Body of pancreas (tissue), 4 donors: Measurements from ENCODE around the gene MMP24.

Experiments
- POLR2A ChIP-seq, 3 donors: fragments of 450-650 bp; IDR thresholded peaks; one replicate each; pipeline ENCODE4 v1.6.1; 2016; ENCODE audit warnings: antibody characterized with exemption in 3 of 3, mild to moderate bottlenecking in 2 of 3
- TF ChIP-seq, protein P1 (sequence below), 7 experiments: fragments of 450-650 bp in 4 of 7; fragments of 200-600 bp in 3 of 7; sonication (generic) in 3 of 7; IDR thresholded peaks; one replicate each; pipeline ENCODE4 v1.5.1; 2016 to 2019; ENCODE audit warnings: antibody characterized with exemption in 7 of 7

DNA sequence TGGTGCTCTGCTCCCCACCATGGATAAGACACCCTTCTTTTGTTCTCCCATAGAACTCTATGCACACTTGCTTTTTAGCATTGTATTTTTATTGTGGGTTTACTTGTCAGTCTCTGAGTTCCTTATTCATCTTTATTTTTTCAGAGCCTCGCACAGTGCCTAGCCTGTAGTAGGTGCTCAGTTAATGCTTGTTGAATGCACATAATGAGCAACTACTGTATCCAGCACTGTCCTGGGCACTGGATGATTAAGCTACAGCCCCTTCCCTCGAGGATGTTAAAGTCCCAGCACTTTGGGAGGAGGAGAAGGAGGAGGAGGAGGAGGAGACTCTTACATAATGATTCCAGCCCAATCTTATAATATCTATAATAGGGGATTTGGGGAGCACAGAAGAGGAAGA, 16.8 kb downstream of the MMP24 start:
- TF ChIP-seq, protein P1, sequence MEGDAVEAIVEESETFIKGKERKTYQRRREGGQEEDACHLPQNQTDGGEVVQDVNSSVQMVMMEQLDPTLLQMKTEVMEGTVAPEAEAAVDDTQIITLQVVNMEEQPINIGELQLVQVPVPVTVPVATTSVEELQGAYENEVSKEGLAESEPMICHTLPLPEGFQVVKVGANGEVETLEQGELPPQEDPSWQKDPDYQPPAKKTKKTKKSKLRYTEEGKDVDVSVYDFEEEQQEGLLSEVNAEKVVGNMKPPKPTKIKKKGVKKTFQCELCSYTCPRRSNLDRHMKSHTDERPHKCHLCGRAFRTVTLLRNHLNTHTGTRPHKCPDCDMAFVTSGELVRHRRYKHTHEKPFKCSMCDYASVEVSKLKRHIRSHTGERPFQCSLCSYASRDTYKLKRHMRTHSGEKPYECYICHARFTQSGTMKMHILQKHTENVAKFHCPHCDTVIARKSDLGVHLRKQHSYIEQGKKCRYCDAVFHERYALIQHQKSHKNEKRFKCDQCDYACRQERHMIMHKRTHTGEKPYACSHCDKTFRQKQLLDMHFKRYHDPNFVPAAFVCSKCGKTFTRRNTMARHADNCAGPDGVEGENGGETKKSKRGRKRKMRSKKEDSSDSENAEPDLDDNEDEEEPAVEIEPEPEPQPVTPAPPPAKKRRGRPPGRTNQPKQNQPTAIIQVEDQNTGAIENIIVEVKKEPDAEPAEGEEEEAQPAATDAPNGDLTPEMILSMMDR (IDR thresholded peaks at IDR 0.05), result no peak
- no peak for TF ChIP-seq POLR2A (IDR thresholded peaks at IDR 0.05)
